ENCODE data around the gene PLA2G4D.

- TF ChIP-seq EZH2phosphoT487 (IDR thresholded peaks at IDR 0.05; ENCODE audit: borderline replicate concordance, low read length) (no peak), CTCF (IDR thresholded peaks at IDR 0.05; ENCODE audit: low read depth, low read length, poor library complexity, severe bottlenecking) (no peak)
Observed at GRCh38 chr15:42065033-42065432, 29.3 kb downstream of the PLA2G4D start.
